ENCODE measurements around the gene CD82.

DNA sequence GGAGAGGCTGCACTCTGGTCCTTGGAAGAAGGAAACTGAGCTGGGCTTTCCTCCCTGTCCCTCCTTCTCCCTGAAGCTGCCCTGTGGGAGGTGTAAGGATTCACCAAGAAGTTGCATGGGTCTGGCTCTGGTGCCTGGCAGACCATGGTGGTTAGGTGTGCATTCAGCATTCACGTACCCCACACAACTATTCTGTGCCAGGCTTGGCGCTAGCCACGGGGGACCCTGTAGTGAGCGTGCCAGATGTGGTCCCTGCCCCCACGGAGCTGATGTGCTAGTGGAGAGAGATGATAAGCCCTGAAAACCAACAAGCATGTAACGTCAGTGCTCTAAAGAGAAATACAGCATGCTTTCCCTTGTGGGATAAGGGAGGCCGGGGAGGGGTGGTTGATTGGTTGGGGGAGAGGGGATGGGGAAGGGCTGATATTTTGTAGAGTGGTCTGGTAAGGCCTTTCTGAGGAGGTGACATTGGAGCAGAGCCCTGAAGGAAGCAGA lies 48.9 kb downstream of the CD82 start:
- TF ChIP-seq, protein P1, sequence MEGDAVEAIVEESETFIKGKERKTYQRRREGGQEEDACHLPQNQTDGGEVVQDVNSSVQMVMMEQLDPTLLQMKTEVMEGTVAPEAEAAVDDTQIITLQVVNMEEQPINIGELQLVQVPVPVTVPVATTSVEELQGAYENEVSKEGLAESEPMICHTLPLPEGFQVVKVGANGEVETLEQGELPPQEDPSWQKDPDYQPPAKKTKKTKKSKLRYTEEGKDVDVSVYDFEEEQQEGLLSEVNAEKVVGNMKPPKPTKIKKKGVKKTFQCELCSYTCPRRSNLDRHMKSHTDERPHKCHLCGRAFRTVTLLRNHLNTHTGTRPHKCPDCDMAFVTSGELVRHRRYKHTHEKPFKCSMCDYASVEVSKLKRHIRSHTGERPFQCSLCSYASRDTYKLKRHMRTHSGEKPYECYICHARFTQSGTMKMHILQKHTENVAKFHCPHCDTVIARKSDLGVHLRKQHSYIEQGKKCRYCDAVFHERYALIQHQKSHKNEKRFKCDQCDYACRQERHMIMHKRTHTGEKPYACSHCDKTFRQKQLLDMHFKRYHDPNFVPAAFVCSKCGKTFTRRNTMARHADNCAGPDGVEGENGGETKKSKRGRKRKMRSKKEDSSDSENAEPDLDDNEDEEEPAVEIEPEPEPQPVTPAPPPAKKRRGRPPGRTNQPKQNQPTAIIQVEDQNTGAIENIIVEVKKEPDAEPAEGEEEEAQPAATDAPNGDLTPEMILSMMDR (IDR thresholded peaks at IDR 0.05), result no peak
- TF ChIP-seq POLR2A (IDR thresholded peaks at IDR 0.05) (no peak), POLR2AphosphoS5 (IDR thresholded peaks at IDR 0.05) (no peak), EP300 (IDR thresholded peaks at IDR 0.05) (no peak)
